NCI-H1048 (cell line): ENCODE results near the gene MYL4.
"Not testable (repeated sequence)": the region's sequence is repeated elsewhere in the genome, so short reads cannot be mapped to it uniquely, and the experiment has no call there.

Experiments
- DNase-seq: peaks from one replicate; lab custom pipeline; 2025; lab: John Stamatoyannopoulos, UW

Gene MYL4

DNA sequence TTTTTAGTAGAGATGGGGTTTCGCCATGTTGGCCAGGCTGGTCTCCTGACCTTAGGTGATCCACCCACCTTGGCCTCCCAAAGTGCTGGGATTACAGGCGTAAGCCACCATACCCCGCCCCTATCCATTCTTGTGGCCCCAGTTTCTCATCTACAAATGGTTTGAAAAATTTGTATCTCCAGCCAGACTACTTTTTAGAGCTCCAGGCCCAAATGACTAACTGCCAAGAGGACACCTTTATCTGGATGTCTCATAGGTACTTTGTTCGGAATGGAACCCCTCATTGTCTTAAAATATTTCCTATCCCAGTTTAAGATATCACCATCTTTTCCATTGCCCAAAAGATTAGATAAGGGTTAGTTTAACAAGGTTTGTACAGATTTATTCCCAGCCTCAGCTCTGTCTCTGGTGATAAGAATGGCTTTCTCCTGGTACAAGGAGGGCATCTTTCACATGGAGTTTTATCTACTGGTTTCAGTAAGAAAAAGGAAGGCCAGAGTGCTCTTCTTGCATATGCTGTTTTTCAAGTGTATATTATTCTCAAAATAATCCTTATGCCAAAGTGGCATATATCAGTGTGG lies 15.1 kb upstream of the MYL4 start:
- DNase-seq, result no peak

GRCh38 chr17:47197821-47198220 lies 11.3 kb upstream of the MYL4 start:
- DNase-seq, result no peak

DNA sequence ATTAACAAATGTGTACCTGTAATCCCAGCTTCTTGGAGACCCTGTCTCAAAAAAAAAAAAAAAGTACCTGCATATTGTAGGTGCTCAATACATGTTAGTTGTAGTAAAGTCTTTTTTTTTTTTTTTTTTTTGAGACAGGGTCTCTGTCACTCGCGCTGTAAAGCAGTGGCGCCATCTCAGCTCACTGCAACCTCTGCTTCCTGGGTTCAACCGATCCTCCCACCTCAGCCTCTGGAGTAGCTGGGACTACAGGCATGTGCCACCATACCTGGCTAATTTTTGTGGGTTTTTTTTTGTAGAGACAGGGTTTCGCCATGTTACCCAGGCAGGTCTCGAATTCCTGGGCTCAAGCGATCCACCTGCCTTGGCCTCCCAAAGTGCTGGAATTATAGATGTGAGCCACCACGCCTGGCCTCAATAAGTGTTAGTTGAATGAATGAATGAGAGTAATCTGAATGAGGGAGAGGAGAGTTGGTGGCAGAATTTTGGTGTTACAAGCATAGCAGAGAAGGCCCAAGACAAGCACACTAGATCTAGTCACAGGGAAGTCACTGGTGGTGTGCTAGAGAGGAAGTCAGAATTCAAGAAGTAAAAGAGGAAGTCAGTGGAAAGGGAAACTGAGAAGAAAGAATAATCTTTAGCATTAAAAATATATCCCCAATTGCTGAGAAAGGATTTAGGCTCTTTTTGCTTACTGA lies 9.4 kb upstream of the MYL4 start:
- no peak for DNase-seq

GRCh38 chr17:47200325-47200664 lies 8.9 kb upstream of the MYL4 start:
- no peak for DNase-seq

GRCh38 chr17:47201166-47201565 lies 8.0 kb upstream of the MYL4 start:
- DNase-seq, result no peak

DNA sequence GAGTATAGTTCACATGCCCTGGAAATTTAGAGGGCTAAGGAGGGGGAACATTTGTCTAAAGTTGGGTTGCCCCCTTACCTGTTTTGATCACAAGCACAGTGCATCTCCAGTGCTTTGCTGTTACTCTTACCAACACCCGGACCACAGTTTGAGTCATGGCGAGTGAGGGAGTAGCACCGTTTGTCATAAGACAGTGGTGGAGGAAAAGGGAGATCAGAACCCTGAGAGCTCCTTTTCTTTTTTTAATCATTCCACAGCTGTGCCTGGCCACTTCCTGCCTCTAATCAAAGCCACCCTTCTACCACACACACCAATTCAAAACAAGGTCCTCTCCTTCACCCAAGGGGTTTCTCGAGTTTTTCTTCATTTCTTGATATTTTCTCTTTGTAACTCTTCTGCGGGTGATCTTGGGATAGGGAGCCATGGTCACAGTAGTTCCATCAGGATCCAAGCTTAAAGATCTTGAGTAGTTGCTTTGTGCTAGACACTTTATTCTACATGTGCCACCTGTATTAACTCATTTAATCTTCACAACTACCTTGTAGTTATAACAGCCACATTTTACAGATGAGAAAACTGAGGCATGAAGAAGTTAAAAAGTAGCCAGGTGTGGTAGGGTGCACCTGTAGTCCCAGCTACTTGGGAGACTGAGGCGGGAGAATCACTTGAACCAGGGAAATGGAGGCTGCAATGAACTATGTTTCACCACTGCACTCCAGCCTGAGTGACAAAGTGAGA lies 5.0 kb upstream of the MYL4 start:
- no peak for DNase-seq

DNA sequence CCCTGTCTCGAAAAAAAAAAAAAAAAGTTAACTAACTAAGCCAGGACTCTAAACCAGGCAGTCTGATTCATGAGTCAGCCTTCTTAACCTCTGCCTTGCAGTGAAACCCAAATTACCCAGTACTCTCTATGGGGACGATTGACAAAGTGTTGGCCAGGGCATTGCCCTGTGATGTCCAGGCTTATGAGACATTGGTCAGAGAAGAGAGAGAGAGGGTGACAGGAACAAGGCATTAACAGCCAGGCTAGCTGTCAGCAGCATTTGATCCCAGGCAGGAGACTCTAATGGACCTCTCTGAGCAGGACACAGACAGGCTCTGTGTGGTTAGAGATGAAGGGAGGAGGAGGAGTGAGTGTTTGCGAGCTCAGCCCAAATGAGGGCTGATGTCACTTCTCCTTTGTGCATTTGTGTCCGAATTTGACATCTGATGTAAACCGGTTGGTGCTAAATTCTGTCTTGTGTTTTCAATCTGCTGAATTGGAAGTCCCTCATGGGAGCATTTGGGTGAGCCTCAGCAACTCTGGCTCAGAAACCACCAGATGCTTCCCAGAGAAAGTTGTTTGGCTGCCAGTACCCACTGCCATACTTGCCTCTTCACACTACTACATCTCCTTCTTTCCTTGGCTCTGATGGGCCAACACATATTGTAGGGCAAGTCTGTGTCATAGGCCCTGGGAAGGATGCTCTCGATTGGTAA lies 4.3 kb upstream of the MYL4 start:
- DNase-seq, result no peak

DNA sequence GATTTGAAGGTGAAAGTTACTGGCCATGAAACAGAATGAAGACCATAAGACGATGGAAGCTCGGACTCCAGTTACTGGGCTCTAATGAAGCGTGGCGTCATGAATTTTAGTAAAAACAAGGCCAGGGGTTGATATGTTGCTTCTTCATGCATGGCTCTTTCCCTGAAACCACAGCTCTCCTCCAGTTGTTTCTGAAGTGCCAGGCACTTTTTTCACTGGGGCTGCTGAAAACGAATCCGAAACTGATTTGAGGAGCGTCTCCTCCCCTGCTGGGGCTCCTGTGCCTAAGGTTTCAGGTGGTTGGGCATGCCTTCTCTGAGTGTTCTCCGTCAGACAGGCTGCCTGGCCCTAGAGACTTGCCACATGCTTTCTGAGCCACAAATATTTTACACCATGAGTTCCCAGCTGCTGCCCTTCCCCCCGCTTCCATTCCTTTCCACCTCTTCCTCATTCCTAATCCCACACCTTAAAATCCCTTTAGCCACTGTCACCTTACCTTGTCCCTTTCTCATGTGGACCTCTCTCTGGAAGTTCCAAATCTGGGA lies 3.7 kb upstream of the MYL4 start:
- no peak for DNase-seq

DNA sequence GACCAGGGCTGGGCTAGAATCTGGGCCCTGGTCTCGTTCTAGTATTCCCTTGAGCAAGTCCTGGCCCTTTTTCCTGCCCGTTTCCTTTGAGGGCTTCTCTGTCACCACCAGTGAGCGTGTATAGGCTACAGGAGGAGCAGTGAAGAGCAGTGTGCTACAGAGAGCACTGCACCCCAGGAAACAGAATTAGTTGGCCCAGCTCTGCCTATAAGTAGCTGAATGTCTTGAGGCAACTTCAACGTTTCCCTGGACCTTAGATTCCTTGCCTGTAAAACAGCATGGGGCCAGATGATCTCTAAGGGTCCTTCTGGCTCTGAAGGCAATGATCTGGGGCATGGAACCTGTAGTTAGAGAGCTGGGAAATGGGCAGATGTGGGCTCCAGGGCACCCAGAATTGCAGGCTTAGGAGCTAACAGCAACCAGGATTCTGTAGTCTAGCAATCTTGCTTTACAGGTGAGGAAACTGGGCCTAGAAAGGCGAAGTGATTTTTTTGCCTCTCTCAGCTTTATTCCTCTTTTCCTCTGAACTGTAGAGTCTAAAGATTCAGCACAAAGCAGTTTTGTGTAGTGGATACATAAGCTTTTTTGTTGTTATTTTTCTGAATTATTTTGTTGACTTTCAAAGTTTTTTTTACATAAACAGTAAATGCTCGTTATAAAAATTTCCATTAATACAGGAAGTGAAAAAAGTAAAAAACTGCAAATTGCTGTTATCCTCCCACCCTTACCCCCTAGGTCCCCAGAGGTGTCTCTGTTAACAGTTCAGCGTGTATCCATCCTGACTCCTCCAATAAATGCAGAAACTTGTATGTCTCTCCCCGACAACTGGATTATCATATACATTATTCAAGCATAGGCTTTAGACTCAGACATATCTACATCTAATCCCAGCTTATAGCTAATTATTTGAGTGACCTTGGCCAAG lies 1.7 kb upstream of the MYL4 start:
- DNase-seq, result no peak

DNA sequence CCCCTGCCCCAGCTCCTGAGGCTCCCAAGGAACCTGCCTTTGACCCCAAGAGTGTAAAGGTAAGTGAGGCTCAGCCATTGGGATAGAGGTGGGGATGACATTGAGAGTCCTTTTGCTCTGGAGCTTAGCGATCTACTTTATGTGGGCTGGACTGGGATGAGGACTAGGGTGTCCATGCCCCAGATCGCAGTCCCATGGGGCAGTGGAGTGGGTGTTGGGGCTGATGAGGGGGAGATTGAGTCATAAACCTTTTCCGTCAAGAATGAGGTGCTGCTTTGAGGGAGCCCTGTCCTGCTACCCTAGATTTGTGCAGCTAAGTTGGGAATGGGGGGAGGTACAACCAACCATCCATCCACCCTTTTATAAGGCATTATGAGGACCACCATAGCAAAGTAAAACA lies 351 bp downstream of the MYL4 start:
- no peak for DNase-seq

- DNase-seq, result no peak
Observed at GRCh38 chr17:47210105-47210504, 957 bp downstream of the MYL4 start.

DNA sequence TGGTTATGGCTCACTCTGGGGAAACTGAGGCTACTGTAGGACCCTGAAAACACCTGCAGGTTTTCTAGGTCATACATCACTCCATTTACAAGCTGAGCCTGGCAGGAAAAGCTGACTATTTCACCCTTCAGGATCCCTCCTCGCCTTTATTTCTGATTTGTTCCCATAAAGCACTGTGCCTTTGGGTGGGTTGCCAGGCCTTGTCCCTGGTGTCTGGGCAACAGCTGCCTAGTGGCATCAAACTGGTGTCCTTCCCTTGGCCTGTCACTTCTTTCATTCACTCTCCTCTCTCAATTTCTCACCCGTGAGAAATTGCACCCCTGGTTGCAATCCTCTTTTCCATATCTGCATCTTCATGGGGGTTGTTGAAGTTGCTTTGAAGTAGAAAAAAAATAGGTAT lies 1.6 kb downstream of the MYL4 start:
- no peak for DNase-seq

DNA sequence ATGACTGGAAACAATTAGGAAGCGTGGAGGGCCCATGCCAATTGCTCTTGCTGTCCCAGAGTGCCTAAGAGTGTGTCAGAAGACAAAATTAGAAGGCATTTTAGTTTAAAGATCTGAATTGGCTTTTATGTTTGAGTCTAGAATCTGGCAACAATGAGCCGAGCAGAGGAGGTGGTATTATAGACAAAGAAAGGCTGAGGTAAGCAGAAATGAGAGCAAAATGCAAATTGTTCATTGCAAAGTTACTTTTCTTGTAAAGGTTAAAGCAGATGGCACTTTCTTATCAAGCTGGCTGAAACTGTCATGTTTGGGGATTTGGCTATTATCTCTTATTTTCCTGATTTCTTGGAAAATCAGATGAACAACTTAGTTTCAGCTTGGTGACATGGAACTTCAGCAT lies 3.3 kb downstream of the MYL4 start:
- DNase-seq, result no peak

DNA sequence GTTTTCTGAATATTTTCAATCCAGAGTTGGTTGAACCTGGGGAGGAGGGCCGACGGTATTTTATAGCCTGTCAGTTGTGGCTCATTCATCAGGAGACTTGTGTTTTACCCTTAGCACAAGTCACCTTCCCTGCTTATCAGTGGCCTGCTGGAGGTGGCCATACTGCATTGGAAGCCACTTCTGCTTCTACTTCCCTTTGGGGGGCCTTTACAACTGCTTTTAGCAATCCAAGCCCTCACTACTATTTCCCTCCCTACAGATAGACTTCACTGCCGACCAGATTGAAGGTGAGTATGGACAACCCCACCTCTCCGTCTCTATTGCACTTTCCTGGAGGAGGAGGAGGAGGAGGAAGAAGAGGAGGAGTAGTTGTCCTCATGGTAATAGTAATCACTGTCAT lies 4.4 kb downstream of the MYL4 start:
- no peak for DNase-seq

GRCh38 chr17:47214931-47215330 lies 5.8 kb downstream of the MYL4 start:
- no peak for DNase-seq

- DNase-seq, result not testable (repeated sequence)
Observed at GRCh38 chr17:47216821-47217220, 7.7 kb downstream of the MYL4 start.

DNA sequence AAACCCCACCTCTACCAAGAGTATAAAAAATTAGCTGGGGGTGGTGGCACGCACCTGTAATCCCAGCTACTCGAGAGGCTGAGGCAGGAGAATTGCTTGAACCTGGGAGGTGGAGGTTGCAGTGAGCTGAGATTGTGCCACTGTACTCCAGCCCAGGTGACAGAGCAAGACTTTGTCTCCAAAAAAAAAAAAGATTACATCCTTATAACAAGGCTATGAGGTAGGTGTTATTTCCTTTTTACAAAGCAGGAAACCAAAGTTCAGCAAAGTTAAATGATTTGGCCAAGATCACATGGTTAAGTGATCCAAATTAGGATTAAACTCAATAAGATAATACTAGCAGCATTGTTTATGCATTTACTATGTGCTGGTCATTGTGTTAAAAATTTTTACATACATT lies 8.1 kb downstream of the MYL4 start:
- DNase-seq, result not testable (repeated sequence)

- DNase-seq, result no peak
Observed at GRCh38 chr17:47218896-47219430, 9.8 kb downstream of the MYL4 start.

DNA sequence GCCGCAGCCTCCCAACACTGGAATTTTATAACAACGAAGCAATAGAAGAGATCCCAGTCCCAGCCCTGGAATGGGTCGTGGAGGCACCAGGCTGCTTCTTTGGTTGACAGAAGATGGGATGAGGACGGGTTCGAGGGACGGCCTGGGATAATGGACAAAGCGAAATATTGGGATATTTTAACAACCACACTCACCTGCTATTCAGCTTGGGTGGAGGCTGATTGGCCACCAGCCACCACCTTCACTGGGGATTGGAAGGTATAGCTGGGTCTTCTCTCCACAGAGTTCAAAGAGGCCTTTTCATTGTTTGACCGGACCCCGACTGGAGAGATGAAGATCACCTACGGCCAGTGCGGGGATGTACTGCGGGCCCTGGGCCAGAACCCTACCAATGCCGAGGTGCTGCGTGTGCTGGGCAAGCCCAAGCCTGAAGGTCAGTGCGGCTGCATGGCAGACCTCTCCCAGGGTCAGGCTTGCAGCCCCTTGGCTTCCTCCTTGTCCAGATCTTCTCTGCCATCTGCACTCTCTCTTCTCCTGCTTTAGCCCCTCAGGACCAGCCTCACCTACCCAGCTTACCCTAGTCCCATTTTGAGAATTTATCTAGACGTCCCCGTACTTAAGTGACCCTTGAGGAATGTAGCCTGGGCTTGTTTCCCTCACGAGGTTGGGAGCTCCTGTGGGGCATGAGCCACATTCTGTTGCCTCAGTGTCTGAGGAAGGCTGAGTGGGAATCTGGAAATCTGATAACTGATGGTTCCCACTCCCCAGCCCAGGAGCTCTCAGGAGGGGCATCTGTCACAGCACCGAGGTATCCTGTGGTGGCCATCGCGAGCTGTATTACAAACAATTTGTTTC lies 10.7 kb downstream of the MYL4 start:
- no peak for DNase-seq

DNA sequence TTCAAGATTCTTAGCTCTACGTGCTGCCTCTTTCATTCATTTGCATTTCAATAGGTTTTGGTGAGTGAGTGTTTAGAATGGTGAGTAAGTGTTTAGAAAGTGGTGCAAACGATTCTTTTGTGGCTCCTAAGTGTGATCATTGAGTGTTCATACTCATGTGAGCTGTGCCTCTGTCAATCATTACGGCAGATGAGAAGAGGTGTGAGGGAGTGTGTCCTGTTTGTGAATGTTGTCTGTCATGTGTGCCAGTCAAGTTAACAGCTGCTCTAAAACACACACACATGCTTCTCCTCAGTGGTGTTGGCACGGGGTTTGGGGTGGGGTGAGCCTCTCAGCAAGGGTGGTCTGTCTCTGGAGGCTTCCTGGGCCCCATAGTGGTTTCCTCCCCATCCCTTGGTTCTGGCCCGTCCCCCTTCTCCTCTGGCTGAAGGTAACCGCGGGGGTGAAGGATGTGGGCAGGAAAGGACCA lies 11.4 kb downstream of the MYL4 start:
- no peak for DNase-seq
